ENCODE data around the gene NLGN3. TPM values are rescaled to one million over a fixed set of nuclear protein-coding genes. Genes with fewer than 3 reads are reported as not detected.

Gene NLGN3
- total RNA-seq, 1 donor from 2014 or later = 1.7 TPM

DNA sequence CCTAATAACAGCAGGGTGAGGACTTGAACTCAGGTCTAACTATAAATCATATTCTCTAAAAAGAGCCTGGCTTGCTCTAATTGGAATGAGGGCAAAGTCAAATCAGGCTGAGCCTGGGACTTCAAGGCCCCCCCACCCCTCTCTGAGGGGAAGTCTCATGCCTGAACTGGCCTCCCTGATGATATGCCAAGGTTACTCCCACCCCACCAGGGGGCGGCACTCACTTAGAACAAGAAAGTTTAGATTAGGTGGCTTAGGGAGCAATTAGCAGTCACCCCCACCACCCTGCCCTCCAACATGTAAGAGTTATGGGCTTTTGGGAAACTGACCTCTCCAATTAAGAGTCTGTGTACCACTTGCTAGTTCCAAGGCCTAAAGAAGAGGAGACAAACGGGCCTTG is 46.3 kb upstream of the NLGN3 start:
- H3K36me3 Mint-ChIP-seq (ENCODE audit: low read depth, unreplicated experiment) = no peaks in the 10 kb centered on the region
- TF ChIP-seq, protein P1, sequence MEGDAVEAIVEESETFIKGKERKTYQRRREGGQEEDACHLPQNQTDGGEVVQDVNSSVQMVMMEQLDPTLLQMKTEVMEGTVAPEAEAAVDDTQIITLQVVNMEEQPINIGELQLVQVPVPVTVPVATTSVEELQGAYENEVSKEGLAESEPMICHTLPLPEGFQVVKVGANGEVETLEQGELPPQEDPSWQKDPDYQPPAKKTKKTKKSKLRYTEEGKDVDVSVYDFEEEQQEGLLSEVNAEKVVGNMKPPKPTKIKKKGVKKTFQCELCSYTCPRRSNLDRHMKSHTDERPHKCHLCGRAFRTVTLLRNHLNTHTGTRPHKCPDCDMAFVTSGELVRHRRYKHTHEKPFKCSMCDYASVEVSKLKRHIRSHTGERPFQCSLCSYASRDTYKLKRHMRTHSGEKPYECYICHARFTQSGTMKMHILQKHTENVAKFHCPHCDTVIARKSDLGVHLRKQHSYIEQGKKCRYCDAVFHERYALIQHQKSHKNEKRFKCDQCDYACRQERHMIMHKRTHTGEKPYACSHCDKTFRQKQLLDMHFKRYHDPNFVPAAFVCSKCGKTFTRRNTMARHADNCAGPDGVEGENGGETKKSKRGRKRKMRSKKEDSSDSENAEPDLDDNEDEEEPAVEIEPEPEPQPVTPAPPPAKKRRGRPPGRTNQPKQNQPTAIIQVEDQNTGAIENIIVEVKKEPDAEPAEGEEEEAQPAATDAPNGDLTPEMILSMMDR (IDR thresholded peaks at IDR 0.05; ENCODE audit: unreplicated experiment) = no peak
- H3K4me3 Mint-ChIP-seq (ENCODE audit: unreplicated experiment) = no peak overlapping the region
- peaks cover 4% of the 10 kb centered on the region for H3K27me3 Mint-ChIP-seq (ENCODE audit: unreplicated experiment)
- no peaks in the 10 kb centered on the region for H3K9me3 Mint-ChIP-seq (ENCODE audit: unreplicated experiment)
- DNase-seq (ENCODE audit: low spot score) = peak; percentile 61
- H3K27ac Mint-ChIP-seq (ENCODE audit: unreplicated experiment) = no peak overlapping the region
- H3K4me1 Mint-ChIP-seq (ENCODE audit: unreplicated experiment) = peaks cover 15% of the 10 kb centered on the region

DNA sequence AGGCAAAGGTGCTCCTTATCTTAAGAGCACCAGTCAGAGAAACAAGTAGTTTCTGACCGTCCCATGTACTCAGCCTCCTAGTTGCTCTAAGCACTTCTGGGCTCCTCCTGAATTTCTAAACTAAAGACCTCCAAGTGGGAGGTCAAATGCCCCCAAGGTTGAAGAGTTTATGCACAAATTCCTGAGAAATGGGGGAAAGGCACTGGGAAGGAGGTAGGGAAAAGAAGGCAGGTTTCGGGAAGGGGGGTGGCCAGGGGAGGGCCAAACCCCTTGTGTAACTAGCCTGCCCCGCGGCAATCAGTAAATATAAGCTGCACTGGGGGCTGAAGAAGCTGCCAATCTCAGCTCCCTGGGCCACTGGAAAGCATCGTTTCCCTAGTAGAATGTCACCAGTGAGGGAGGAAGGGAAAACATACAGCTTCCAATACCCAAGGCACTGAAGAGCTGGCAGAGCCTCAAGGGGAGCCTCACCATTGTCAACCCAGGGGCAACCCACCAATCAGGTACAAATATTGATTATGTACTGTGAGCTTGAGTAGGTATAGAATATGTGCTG is 45.6 kb upstream of the NLGN3 start:
- peaks cover 18% of the 10 kb centered on the region for H3K4me1 Mint-ChIP-seq (ENCODE audit: unreplicated experiment)
- TF ChIP-seq, protein P1 (IDR thresholded peaks at IDR 0.05; ENCODE audit: unreplicated experiment) = no peak
- H3K9me3 Mint-ChIP-seq (ENCODE audit: unreplicated experiment) = no peaks in the 10 kb centered on the region
- peaks cover 2% of the 10 kb centered on the region for H3K27me3 Mint-ChIP-seq (ENCODE audit: unreplicated experiment)
- no peaks in the 10 kb centered on the region for H3K36me3 Mint-ChIP-seq (ENCODE audit: low read depth, unreplicated experiment)
- H3K27ac Mint-ChIP-seq (ENCODE audit: unreplicated experiment) = no peak overlapping the region
- DNase-seq (ENCODE audit: low spot score) = no peak
- no peak overlapping the region for H3K4me3 Mint-ChIP-seq (ENCODE audit: unreplicated experiment)

DNA sequence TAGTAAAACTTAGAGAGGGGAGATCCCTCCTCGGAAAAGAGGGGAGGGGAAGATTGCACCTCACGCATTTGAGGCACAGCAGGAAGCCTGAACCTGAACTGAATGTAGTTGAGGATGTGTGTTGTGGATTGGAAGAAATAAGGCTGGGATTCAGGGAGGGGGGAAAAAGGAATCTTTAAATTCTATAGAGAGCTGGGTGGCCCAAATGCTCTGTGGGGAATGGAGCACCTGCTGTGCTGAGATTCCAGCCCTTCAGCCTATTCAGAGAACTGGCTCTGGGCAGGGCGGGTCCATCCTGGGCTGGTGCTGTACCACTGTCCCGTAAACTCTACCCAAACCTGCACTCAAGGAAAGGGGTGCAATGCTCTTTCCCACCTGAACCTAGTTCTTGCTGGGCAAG is 44.9 kb upstream of the NLGN3 start:
- no peaks in the 10 kb centered on the region for H3K27me3 Mint-ChIP-seq (ENCODE audit: unreplicated experiment)
- no peak overlapping the region for H3K27ac Mint-ChIP-seq (ENCODE audit: unreplicated experiment)
- no peak for DNase-seq (ENCODE audit: low spot score)
- no peak overlapping the region for H3K4me3 Mint-ChIP-seq (ENCODE audit: unreplicated experiment)
- peaks cover 25% of the 10 kb centered on the region for H3K4me1 Mint-ChIP-seq (ENCODE audit: unreplicated experiment)
- no peaks in the 10 kb centered on the region for H3K9me3 Mint-ChIP-seq (ENCODE audit: unreplicated experiment)
- TF ChIP-seq, protein P1 (IDR thresholded peaks at IDR 0.05; ENCODE audit: unreplicated experiment) = no peak
- no peaks in the 10 kb centered on the region for H3K36me3 Mint-ChIP-seq (ENCODE audit: low read depth, unreplicated experiment)

- TF ChIP-seq, protein P1 (IDR thresholded peaks at IDR 0.05; ENCODE audit: unreplicated experiment) = peak; percentile 24
Observed at GRCh38 chrX:71100581-71101505, 43.8 kb upstream of the NLGN3 start.

GRCh38 chrX:71102292-71102691 is 42.3 kb upstream of the NLGN3 start:
- Mint-ChIP-seq H3K9me3 (ENCODE audit: unreplicated experiment) (no peaks in the 10 kb centered on the region), H3K27ac (ENCODE audit: unreplicated experiment) (no peak overlapping the region), H3K27me3 (ENCODE audit: unreplicated experiment) (peaks cover 5% of the 10 kb centered on the region), H3K4me3 (ENCODE audit: unreplicated experiment) (no peak overlapping the region), H3K4me1 (ENCODE audit: unreplicated experiment) (peaks cover 22% of the 10 kb centered on the region), H3K36me3 (ENCODE audit: low read depth, unreplicated experiment) (no peaks in the 10 kb centered on the region)
- TF ChIP-seq, protein P1 (IDR thresholded peaks at IDR 0.05; ENCODE audit: unreplicated experiment) = no peak
- DNase-seq (ENCODE audit: low spot score) = no peak

More at GRCh38 chrX:71100581-71101505, 43.8 kb upstream of the NLGN3 start:
- no peak for DNase-seq (ENCODE audit: low spot score)
- no peaks in the 10 kb centered on the region for H3K9me3 Mint-ChIP-seq (ENCODE audit: unreplicated experiment)
- H3K27ac Mint-ChIP-seq (ENCODE audit: unreplicated experiment) = no peak overlapping the region
- H3K36me3 Mint-ChIP-seq (ENCODE audit: low read depth, unreplicated experiment) = no peaks in the 10 kb centered on the region
- peaks cover under 1% of the 10 kb centered on the region for H3K27me3 Mint-ChIP-seq (ENCODE audit: unreplicated experiment)
- H3K4me3 Mint-ChIP-seq (ENCODE audit: unreplicated experiment) = peak overlapping the region; percentile 14
- peaks cover 22% of the 10 kb centered on the region for H3K4me1 Mint-ChIP-seq (ENCODE audit: unreplicated experiment)
